ENCODE results near the gene TSHZ3. TPM values are rescaled to one million over a fixed set of nuclear protein-coding genes. Genes with fewer than 3 reads are reported as not detected.

Gene TSHZ3
- polyA plus RNA-seq, 1 experiment, result 5.1 TPM

DNA sequence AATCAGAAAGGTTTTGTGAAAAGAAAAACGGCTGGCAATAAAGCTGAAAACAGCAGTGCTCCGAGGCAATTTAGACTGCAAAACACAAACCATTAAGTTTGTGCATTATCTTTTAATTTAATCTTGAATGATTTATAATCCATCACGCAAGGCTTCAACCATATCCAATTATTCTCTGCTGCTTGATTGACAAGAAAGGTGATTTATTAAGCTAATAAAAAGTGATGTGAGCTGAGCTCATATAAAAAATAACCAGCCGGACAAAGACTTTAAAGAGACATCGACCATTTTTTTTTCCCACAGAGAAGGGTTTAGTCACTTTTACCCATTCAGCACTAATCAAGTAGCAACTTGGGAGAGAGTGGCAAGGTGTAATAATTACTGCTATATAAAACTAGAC is 33.6 kb downstream of the TSHZ3 start:
- no peak for DNase-seq (ENCODE audit: low read depth)
- H3K4me3 ChIP-seq (ENCODE audit: low read depth, low read length), result no peak overlapping the region
- ChIA-PET POLR2A (no interaction called here), CTCF (interaction anchor here (0.7 to 1.0 kb wide), 3 partner anchors 18 to 81 kb away, joined by 3 to 4 read pairs (median 3); no protein-coding TSS in a partner anchor)
- H3K27me3 ChIP-seq (ENCODE audit: control insufficient read depth, insufficient read depth, low read length), result no peaks in the 10 kb centered on the region
- H3K36me3 ChIP-seq (ENCODE audit: control insufficient read depth, insufficient read depth, low read length), result peaks cover 1% of the 10 kb centered on the region; the same call in 1 of the 2 replicates
- TF ChIP-seq, protein P1, sequence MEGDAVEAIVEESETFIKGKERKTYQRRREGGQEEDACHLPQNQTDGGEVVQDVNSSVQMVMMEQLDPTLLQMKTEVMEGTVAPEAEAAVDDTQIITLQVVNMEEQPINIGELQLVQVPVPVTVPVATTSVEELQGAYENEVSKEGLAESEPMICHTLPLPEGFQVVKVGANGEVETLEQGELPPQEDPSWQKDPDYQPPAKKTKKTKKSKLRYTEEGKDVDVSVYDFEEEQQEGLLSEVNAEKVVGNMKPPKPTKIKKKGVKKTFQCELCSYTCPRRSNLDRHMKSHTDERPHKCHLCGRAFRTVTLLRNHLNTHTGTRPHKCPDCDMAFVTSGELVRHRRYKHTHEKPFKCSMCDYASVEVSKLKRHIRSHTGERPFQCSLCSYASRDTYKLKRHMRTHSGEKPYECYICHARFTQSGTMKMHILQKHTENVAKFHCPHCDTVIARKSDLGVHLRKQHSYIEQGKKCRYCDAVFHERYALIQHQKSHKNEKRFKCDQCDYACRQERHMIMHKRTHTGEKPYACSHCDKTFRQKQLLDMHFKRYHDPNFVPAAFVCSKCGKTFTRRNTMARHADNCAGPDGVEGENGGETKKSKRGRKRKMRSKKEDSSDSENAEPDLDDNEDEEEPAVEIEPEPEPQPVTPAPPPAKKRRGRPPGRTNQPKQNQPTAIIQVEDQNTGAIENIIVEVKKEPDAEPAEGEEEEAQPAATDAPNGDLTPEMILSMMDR (IDR thresholded peaks at IDR 0.05; ENCODE audit: insufficient read depth, low read depth, low read length), result no peak

DNA sequence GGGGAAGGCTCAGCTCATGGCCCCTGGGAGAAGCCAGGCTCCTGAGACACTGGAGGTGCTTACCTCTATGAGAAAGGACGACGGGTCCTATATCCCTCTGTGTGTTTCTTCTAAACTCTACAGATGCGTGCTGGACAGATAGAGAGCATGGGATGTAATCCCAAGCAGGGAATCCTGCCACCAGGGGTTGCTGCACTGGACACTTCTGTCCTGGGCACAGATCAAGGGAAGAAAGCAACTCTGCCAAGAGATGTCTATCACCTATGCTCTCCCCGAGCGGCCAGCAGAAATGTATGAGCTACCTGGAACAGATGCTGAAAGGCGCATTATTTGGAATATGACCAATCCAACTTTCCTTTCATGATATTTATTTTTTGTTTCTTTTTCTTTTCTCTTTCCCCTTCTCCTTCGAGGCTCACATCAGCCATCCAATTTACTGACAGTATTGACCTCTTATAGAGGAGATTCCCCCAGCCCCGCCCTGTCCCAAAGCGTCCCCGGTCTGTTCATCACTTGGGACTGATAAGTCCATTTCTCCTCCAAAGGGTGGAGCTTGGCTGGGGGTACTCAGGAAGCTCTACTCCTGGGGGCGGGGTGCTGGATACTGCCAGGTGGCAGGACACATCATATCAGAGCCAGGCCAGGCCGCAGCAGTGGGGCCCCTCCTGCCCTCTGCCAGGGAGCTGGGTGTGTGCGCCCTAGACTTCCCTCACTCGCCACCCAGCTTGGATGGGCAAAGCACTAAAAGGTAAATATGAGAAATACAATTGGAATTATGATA is 34.2 kb downstream of the TSHZ3 start:
- Histone ChIP-seq H3K36me3 (ENCODE audit: control insufficient read depth, insufficient read depth, low read length) (no peaks in the 10 kb centered on the region), H3K27me3 (ENCODE audit: control insufficient read depth, insufficient read depth, low read length) (no peaks in the 10 kb centered on the region), H3K4me3 (ENCODE audit: low read depth, low read length) (no peak overlapping the region)
- no peak for DNase-seq (ENCODE audit: low read depth)
- CTCF ChIA-PET, result interaction anchor here (0.5 to 0.9 kb wide), 3 partner anchors 19 to 1498 kb away, joined by 3 to 4 read pairs (median 3); no protein-coding TSS in a partner anchor
- POLR2A ChIA-PET, result no interaction called here
- TF ChIP-seq, protein P1 (IDR thresholded peaks at IDR 0.05; ENCODE audit: insufficient read depth, low read depth, low read length), result peak; percentile 42

DNA sequence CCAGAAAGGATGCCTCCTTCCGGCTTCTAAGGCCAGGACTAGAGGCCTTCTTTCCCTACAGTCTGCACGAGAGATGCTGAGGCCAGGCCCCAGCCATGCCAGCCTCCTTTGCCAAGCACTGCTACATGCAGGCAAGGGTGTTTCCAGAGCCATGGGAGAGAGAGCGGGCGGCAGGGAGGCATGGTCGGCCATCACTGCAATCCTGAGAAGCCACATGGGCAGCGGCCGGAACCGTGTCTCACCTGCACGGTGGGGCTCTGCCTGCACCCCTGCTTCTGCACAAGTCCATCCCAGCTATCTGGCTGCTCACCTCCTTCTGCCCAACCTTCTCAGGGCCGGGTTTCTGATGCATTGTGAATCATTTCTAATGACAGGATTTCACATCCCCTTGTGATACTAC is 35.1 kb downstream of the TSHZ3 start:
- DNase-seq (ENCODE audit: low read depth), result no peak
- ChIA-PET CTCF (no interaction called here), POLR2A (no interaction called here)
- Histone ChIP-seq H3K4me3 (ENCODE audit: low read depth, low read length) (no peak overlapping the region), H3K36me3 (ENCODE audit: control insufficient read depth, insufficient read depth, low read length) (0 out of 2 replicates have a peak, but pooled peaks cover 1% of the 10 kb centered on the region), H3K27me3 (ENCODE audit: control insufficient read depth, insufficient read depth, low read length) (no peaks in the 10 kb centered on the region)
- TF ChIP-seq, protein P1 (IDR thresholded peaks at IDR 0.05; ENCODE audit: insufficient read depth, low read depth, low read length), result no peak

DNA sequence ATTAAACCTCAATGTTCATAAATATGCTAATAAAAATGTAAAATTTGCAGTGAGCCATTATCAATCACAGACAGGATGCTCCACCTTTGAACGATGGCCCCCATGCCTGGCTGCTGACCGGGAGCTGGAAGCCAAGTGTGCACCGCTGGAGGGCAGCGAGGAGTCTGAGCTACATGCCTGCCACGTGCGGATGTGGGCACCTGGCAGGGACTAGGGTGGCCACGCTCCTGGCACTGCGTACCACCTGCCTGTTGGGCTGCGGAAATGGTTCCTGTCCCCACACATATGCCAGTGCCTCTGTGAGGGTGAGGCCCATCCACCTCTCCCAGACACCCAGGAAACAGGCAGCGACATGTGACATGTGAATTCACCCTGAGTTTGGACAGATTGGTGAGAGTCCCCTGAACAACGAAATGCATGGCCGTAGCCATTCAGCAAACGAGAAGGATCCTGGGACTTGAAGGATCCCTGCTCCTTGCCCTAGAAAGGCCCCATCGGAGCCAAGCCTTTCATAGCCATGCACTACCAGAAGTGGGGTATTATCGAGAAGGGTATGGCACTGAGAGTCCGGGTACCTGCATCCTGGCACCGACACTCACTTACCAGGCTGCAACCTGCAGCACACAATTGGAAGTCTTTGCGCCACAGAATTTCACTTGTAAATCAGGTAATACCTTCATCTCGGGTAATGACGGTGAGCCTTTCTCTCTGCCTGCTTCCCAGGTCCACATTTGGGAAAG is 35.8 kb downstream of the TSHZ3 start:
- no peak for DNase-seq (ENCODE audit: low read depth)
- TF ChIP-seq, protein P1 (IDR thresholded peaks at IDR 0.05; ENCODE audit: insufficient read depth, low read depth, low read length), result no peak
- ChIA-PET POLR2A (no interaction called here), CTCF (no interaction called here)
- Histone ChIP-seq H3K36me3 (ENCODE audit: control insufficient read depth, insufficient read depth, low read length) (0 out of 2 replicates have a peak, but pooled peaks cover 1% of the 10 kb centered on the region), H3K4me3 (ENCODE audit: low read depth, low read length) (no peak overlapping the region), H3K27me3 (ENCODE audit: control insufficient read depth, insufficient read depth, low read length) (no peaks in the 10 kb centered on the region)

DNA sequence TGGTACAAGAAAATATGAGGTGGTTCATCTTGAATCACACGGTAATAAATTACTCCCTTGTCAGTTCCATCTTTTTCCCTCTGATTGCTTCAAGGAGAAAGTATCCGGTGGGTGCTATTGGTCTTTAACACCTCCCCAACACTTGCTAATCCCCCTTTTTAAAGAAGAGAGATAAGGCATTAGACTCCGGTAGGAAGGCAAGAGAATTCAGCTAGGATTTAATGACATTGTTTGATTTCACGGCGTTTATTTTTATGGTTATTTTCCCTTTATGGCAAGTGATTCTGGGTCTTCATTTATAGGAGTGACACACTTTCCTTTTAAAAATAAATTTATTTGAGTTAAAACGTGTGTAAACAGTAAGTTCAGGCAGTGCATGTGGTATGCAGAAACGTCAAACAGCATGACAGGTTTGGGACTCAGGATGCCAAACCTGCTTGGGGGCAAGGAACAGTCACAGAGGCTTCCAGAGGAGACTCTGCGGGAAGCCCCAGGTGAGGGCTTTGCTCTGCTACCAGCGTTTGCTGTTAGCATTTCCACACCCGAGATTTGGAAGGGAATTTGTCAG is 36.5 kb downstream of the TSHZ3 start:
- CTCF ChIA-PET, result no interaction called here

More for the DNA sequence above, 36.5 kb downstream of the TSHZ3 start:
- Histone ChIP-seq H3K4me3 (ENCODE audit: low read depth, low read length) (no peak overlapping the region), H3K27me3 (ENCODE audit: control insufficient read depth, insufficient read depth, low read length) (no peaks in the 10 kb centered on the region), H3K36me3 (ENCODE audit: control insufficient read depth, insufficient read depth, low read length) (0 out of 2 replicates have a peak, but pooled peaks cover 1% of the 10 kb centered on the region)
- no peak for DNase-seq (ENCODE audit: low read depth)
- TF ChIP-seq, protein P1 (IDR thresholded peaks at IDR 0.05; ENCODE audit: insufficient read depth, low read depth, low read length), result no peak
- POLR2A ChIA-PET, result no interaction called here

All from BJ (cell line).